ENCODE data around the gene SUN3. TPM values are rescaled to one million over a fixed set of nuclear protein-coding genes. Genes with fewer than 3 reads are reported as not detected.

The SUN3 gene
- total and polyA plus RNA-seq, 2 of the 8 experiments (the other 6 are each of a cell fraction or from before 2014, with no cell fraction given), result not detected

GRCh38 chr7:48053736-48054135 is 24.8 kb upstream of the SUN3 start (continued):
- no peak for TF ChIP-seq CHD7 (IDR thresholded peaks at IDR 0.05; ENCODE audit: insufficient replicate concordance, low read length)
- TF ChIP-seq MAFK (IDR thresholded peaks at IDR 0.05; ENCODE audit: low read depth, low read length), result no peak
- TF ChIP-seq CBX5 (IDR thresholded peaks at IDR 0.05; ENCODE audit: low read depth, low read length), result no peak
- no peak for TF ChIP-seq CHD2 (IDR thresholded peaks at IDR 0.05; ENCODE audit: low read length)
- TF ChIP-seq SIRT6 (IDR thresholded peaks at IDR 0.05; ENCODE audit: low read length), result no peak
- no peak for TF ChIP-seq SUZ12 (IDR thresholded peaks at IDR 0.05; ENCODE audit: low read length)
- TF ChIP-seq SP4 (IDR thresholded peaks at IDR 0.05; ENCODE audit: low read length), result no peak
- TF ChIP-seq KDM1A (IDR thresholded peaks at IDR 0.05; ENCODE audit: borderline replicate concordance, low read length), result no peak
- TF ChIP-seq POLR2AphosphoS5 (IDR thresholded peaks at IDR 0.05; ENCODE audit: low read depth, low read length), result no peak
- TF ChIP-seq BRCA1 (IDR thresholded peaks at IDR 0.05; ENCODE audit: low read depth, low read length), result no peak
- TF ChIP-seq EZH2 (IDR thresholded peaks at IDR 0.05; ENCODE audit: low read depth, low read length, severe bottlenecking), result no peak
- no peak for TF ChIP-seq EP300 (IDR thresholded peaks at IDR 0.05; ENCODE audit: borderline replicate concordance in 1 of 2, low read depth in 2 of 2, low read length in 2 of 2)
- TF ChIP-seq NRF1 (IDR thresholded peaks at IDR 0.05; ENCODE audit: low read depth, low read length), result no peak

All from H1 (cell line).